Lung (tissue), 12 donors: ENCODE measurements around the gene APOB. TPM values are rescaled to one million over a fixed set of nuclear protein-coding genes. Genes with fewer than 3 reads are reported as not detected.

Experiments used
- ATAC-seq: fragments of 200-7000 bp; cut with Tn5 transposase; one replicate; pipeline ENCODE4 v1.9.1; 2020; ENCODE audit warnings: moderate number of reproducible peaks; ENCODE audit not compliant: insufficient read depth, low FRiP score
- DNase-seq, 3 donors: peaks; one replicate each; pipeline ENCODE4 v3.0.0-alpha.2; 2013 to 2017
- H3K27ac ChIP-seq, 2 donors: one replicate each; pipeline ENCODE4 v1.5.1; 2013; ENCODE audit warnings: mild to moderate bottlenecking in 2 of 2, moderate library complexity in 2 of 2, control low read depth in 1 of 2, inconsistent platforms in 1 of 2, low read depth in 1 of 2, low read length in 1 of 2
- H3K27me3 ChIP-seq, 3 donors: one replicate each; pipeline ENCODE4 v1.5.1; 2013; ENCODE audit warnings: low read length in 2 of 3; ENCODE audit not compliant: control insufficient read depth in 3 of 3, insufficient read depth in 3 of 3
- H3K36me3 ChIP-seq, 4 donors: one replicate each; pipeline ENCODE4 v1.5.1; 2013; ENCODE audit warnings: low read length in 4 of 4, mild to moderate bottlenecking in 1 of 4, moderate library complexity in 1 of 4; ENCODE audit not compliant: control insufficient read depth in 4 of 4, insufficient read depth in 4 of 4
- H3K4me1 ChIP-seq, 5 donors: one replicate each; pipeline ENCODE4 v1.5.1; 2013; ENCODE audit warnings: low read length in 5 of 5, mild to moderate bottlenecking in 2 of 5, moderate library complexity in 1 of 5; ENCODE audit not compliant: control insufficient read depth in 5 of 5, insufficient read depth in 5 of 5
- H3K4me3 ChIP-seq: one replicate; pipeline ENCODE4 v1.5.1; 2013; ENCODE audit warnings: mild to moderate bottlenecking, control low read depth, moderate library complexity
- H3K9ac ChIP-seq, 2 donors: one replicate each; pipeline ENCODE4 v1.5.1; 2013; ENCODE audit warnings: low read length in 2 of 2, control low read depth in 1 of 2; ENCODE audit not compliant: insufficient read depth in 1 of 2
- H3K9me3 ChIP-seq, 4 donors: one replicate each; pipeline ENCODE4 v1.5.1; 2013; ENCODE audit warnings: low read length in 3 of 4, mild to moderate bottlenecking in 1 of 4, moderate library complexity in 1 of 4; ENCODE audit not compliant: control insufficient read depth in 4 of 4, insufficient read depth in 3 of 4
- WGBS, 2 donors: extraction: QIAGEN DNeasy Blood & Tissue Kit; methylation state at CpG; one replicate each; pipeline ENCODE4 v1.1.7; 2013; 5-methylcytosine and 5-hydroxymethylcytosine counted together
- polyA plus RNA-seq, 2 donors: library from polyadenylated mRNA; stranded (reverse); fragments of 200-250 nt; gene quantifications; one replicate each; pipeline ENCODE4 v1.2.1, GENCODE V29; 2013
- total RNA-seq, 2 donors: library from RNA; depleted of rRNA in 1 of 2; stranded (reverse); fragments of >200 nt in 1 of 2; gene quantifications; one replicate each; pipeline ENCODE4 v1.2.1, GENCODE V29; 2014 to 2021
- TF ChIP-seq, protein P1 (sequence below): IDR thresholded peaks from 2 replicates; pipeline ENCODE4 v1.5.1; 2012; ENCODE audit warnings: mild to moderate bottlenecking; ENCODE audit errors: control extremely low read depth, extremely low read depth
- donor health status: control.
- donor health status: control.
- donor health status: Bipolar disorder and iron deficiency.
- donor health status: healthy.
- donor health status: DM: yes; HTN: yes; CAD: no.

Gene APOB
- total and polyA plus RNA-seq, 4 donors, result 0.04 to 1.7 (median 0.18) TPM

GRCh38 chr2:21041462-21041861 is 2.4 kb downstream of the APOB start:
- no peak for DNase-seq
- Histone ChIP-seq H3K4me3 (no peak overlapping the region), H3K4me1 (peaks cover 0 to 8% (median 0%) of the 10 kb centered on the region in 5 donors), H3K9ac (no peak overlapping the region), H3K27ac (no peak overlapping the region), H3K9me3 (no peaks in the 10 kb centered on the region), H3K27me3 (peaks cover 0 to 20% (median 0%) of the 10 kb centered on the region in 3 donors), H3K36me3 (no peaks in the 10 kb centered on the region)
- WGBS, 2 donors, result 88 to 90% methylated on average over 4 of the region's 4 CpGs
- TF ChIP-seq, protein P1, sequence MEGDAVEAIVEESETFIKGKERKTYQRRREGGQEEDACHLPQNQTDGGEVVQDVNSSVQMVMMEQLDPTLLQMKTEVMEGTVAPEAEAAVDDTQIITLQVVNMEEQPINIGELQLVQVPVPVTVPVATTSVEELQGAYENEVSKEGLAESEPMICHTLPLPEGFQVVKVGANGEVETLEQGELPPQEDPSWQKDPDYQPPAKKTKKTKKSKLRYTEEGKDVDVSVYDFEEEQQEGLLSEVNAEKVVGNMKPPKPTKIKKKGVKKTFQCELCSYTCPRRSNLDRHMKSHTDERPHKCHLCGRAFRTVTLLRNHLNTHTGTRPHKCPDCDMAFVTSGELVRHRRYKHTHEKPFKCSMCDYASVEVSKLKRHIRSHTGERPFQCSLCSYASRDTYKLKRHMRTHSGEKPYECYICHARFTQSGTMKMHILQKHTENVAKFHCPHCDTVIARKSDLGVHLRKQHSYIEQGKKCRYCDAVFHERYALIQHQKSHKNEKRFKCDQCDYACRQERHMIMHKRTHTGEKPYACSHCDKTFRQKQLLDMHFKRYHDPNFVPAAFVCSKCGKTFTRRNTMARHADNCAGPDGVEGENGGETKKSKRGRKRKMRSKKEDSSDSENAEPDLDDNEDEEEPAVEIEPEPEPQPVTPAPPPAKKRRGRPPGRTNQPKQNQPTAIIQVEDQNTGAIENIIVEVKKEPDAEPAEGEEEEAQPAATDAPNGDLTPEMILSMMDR, result no peak
- no peak for ATAC-seq

DNA sequence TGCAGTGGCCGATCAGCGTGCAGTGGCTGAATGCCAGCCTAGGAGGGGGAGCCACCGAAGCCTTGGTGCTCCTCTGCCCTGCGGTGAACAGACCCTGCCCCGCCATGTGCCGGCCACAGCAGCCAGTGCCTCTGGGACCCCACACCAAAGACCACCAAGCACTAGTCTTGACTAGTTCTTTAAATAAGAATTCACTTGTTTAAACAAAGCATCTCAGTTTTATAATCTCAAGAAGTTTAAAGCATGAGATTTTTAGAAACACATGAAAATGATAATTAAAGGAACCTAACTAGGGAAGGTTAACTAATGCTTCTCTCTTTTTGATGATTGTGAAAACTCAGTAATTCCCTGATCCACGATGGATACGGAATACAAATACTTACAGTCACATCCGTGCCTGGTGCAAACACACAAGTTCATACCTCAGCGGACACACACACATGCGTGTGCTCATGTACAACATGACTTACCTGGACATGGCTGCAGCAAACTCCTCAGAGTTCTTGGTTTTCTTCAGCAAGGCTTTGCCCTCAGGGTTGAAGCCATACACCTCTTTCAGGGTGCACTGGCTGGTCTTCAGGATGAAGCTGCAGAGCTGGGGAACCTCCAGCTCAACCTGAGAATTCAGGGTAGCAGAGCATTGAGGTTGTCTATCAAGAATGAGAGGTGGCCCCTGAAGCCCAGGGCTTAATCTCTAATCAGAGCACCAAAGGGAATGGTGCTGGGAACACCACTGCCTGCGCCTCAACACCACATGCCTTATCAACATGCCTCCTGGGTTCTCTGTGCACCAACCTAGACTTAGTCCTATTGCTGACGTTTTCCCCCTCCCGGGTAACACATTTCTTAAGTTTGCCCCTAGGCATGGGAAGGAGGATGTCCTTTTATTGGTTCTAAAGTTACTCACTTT is 3.1 kb downstream of the APOB start:
- Histone ChIP-seq H3K27me3 (peaks cover 0 to 20% (median 0%) of the 10 kb centered on the region in 3 donors), H3K9me3 (no peaks in the 10 kb centered on the region), H3K36me3 (no peaks in the 10 kb centered on the region), H3K9ac (no peak overlapping the region), H3K4me1 (peaks cover 0 to 8% (median 0%) of the 10 kb centered on the region in 5 donors), H3K4me3 (no peak overlapping the region), H3K27ac (no peak overlapping the region)
- DNase-seq, result no peak
- ATAC-seq, result no peak
- TF ChIP-seq, protein P1, result no peak
- WGBS, 2 donors, result 92 to 96% methylated on average over 14 of the region's 14 CpGs

DNA sequence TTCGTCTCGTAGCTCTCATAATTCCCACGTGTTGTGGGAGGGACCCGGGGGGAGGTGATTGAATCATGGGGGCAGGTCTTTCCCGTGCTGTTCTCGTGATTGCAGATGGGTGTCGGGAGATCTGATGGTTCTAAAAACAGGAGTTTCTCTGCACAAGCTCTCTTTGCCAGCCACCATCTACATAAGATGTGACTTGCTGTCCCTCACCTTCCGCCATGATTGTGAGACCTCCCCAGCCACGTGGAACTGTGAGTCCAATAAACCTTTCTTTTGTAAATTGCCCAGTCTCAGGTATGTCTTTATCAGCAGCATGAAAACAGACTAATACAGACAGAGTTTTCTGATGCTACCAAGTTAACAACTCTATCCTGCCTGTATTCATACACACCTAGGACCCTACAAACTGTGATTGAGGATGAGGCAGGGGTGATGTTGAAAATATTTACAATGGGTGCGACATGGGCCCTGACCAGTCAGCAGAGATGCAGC is 3.9 kb downstream of the APOB start:
- no peak for ATAC-seq
- no peak overlapping the region for H3K9ac ChIP-seq
- peaks cover 0 to 8% (median 0%) of the 10 kb centered on the region in 5 donors for H3K4me1 ChIP-seq
- DNase-seq, result no peak
- WGBS, 2 donors, result 86 to 87% methylated on average over 10 of the region's 10 CpGs
- no peak overlapping the region for H3K27ac ChIP-seq
- no peaks in the 10 kb centered on the region for H3K9me3 ChIP-seq
- no peak overlapping the region for H3K4me3 ChIP-seq
- peaks cover 0 to 20% (median 0%) of the 10 kb centered on the region in 3 donors for H3K27me3 ChIP-seq
- H3K36me3 ChIP-seq, result no peaks in the 10 kb centered on the region
- TF ChIP-seq, protein P1, result no peak
